ENCODE results near the gene CRABP2. TPM values are rescaled to one million over a fixed set of nuclear protein-coding genes. Genes with fewer than 3 reads are reported as not detected.

Gene CRABP2
- total and polyA plus RNA-seq, 2 of the 13 experiments (the other 11 are each of a cell fraction or from before 2014, with no cell fraction given): 0.40 to 0.60 TPM

GRCh38 chr1:156740741-156741480, 35.5 kb upstream of the CRABP2 start, which contains the start of gene MRPL24 (continued):
- 0 out of 2 replicates have a peak, but pooled peaks have one; percentile 60 for TF ChIP-seq ZNF770 (CRISPR knock-in tag; IDR thresholded peaks at IDR 0.05)
- peak; percentile 97 for TF ChIP-seq DMAP1 (CRISPR knock-in tag; IDR thresholded peaks at IDR 0.05)
- TF ChIP-seq, protein P1, sequence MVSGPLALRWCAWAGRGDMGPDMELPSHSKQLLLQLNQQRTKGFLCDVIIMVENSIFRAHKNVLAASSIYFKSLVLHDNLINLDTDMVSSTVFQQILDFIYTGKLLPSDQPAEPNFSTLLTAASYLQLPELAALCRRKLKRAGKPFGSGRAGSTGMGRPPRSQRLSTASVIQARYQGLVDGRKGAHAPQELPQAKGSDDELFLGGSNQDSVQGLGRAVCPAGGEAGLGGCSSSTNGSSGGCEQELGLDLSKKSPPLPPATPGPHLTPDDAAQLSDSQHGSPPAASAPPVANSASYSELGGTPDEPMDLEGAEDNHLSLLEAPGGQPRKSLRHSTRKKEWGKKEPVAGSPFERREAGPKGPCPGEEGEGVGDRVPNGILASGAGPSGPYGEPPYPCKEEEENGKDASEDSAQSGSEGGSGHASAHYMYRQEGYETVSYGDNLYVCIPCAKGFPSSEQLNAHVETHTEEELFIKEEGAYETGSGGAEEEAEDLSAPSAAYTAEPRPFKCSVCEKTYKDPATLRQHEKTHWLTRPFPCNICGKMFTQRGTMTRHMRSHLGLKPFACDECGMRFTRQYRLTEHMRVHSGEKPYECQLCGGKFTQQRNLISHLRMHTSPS (CRISPR knock-in tag; IDR thresholded peaks at IDR 0.05; ENCODE audit: low read depth): peak; percentile 63; the same call in 1 of the 2 replicates
- no peak for TF ChIP-seq GPBP1L1 (CRISPR knock-in tag; IDR thresholded peaks at IDR 0.05)
- TF ChIP-seq ZNF160 (CRISPR knock-in tag; IDR thresholded peaks at IDR 0.05): 0 out of 2 replicates have a peak, but pooled peaks have one; percentile 71
- no peak for TF ChIP-seq GTF2F1 (IDR thresholded peaks at IDR 0.05; ENCODE audit: low read length)
- TF ChIP-seq, protein P2, sequence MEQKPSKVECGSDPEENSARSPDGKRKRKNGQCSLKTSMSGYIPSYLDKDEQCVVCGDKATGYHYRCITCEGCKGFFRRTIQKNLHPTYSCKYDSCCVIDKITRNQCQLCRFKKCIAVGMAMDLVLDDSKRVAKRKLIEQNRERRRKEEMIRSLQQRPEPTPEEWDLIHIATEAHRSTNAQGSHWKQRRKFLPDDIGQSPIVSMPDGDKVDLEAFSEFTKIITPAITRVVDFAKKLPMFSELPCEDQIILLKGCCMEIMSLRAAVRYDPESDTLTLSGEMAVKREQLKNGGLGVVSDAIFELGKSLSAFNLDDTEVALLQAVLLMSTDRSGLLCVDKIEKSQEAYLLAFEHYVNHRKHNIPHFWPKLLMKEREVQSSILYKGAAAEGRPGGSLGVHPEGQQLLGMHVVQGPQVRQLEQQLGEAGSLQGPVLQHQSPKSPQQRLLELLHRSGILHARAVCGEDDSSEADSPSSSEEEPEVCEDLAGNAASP (CRISPR knock-in tag; IDR thresholded peaks at IDR 0.05; ENCODE audit: borderline replicate concordance): no peak
- TF ChIP-seq ZNF720 (CRISPR knock-in tag; IDR thresholded peaks at IDR 0.05): no peak
- peak; percentile 86 for TF ChIP-seq RBM39 (IDR thresholded peaks at IDR 0.05; ENCODE audit: low read depth, low read length, poor library complexity, severe bottlenecking)
- TF ChIP-seq ATF6 (CRISPR knock-in tag; conservative IDR thresholded peaks at IDR 0.05): peak; percentile 81; the same call in 1 of the 2 replicates
- no peak for TF ChIP-seq MTA3 (CRISPR knock-in tag; IDR thresholded peaks at IDR 0.05)
- TF ChIP-seq HNRNPK (IDR thresholded peaks at IDR 0.05; ENCODE audit: low read depth, low read length, poor library complexity, severe bottlenecking): no peak
- TF ChIP-seq, protein P3, sequence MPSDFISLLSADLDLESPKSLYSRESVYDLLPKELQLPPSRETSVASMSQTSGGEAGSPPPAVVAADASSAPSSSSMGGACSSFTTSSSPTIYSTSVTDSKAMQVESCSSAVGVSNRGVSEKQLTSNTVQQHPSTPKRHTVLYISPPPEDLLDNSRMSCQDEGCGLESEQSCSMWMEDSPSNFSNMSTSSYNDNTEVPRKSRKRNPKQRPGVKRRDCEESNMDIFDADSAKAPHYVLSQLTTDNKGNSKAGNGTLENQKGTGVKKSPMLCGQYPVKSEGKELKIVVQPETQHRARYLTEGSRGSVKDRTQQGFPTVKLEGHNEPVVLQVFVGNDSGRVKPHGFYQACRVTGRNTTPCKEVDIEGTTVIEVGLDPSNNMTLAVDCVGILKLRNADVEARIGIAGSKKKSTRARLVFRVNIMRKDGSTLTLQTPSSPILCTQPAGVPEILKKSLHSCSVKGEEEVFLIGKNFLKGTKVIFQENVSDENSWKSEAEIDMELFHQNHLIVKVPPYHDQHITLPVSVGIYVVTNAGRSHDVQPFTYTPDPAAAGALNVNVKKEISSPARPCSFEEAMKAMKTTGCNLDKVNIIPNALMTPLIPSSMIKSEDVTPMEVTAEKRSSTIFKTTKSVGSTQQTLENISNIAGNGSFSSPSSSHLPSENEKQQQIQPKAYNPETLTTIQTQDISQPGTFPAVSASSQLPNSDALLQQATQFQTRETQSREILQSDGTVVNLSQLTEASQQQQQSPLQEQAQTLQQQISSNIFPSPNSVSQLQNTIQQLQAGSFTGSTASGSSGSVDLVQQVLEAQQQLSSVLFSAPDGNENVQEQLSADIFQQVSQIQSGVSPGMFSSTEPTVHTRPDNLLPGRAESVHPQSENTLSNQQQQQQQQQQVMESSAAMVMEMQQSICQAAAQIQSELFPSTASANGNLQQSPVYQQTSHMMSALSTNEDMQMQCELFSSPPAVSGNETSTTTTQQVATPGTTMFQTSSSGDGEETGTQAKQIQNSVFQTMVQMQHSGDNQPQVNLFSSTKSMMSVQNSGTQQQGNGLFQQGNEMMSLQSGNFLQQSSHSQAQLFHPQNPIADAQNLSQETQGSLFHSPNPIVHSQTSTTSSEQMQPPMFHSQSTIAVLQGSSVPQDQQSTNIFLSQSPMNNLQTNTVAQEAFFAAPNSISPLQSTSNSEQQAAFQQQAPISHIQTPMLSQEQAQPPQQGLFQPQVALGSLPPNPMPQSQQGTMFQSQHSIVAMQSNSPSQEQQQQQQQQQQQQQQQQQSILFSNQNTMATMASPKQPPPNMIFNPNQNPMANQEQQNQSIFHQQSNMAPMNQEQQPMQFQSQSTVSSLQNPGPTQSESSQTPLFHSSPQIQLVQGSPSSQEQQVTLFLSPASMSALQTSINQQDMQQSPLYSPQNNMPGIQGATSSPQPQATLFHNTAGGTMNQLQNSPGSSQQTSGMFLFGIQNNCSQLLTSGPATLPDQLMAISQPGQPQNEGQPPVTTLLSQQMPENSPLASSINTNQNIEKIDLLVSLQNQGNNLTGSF (CRISPR knock-in tag; IDR thresholded peaks at IDR 0.05): 0 out of 2 replicates have a peak, but pooled peaks have one; percentile 14
- peak; percentile 90 for TF ChIP-seq SUZ12 (IDR thresholded peaks at IDR 0.05; ENCODE audit: low read depth, low read length)
